ENCODE measurements around the gene TMEM132D.

Gene TMEM132D

DNA sequence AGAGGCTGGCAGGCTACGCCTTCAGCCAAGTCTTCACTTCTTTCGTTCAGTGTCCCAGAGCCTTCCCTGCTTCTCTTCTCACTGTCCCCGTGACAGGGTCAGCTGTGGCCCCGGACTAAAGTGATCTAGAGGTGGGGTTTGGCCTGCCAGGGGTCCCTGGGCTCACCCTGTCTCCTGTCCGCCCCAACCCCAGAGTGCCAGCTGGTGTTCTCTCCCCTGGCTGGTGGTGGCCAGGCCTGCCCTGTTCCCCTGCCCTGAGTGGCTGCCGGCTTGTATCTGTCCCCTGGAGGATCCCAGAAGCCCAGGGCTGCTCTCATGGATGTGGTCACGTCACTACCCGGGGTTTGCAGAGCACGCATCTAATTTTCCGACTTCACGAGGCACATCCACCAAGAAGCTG is 753.1 kb downstream of the TMEM132D start:
- no peaks in the 10 kb centered on the region for H3K27me3 ChIP-seq (ENCODE audit: control insufficient read depth in 1 of 2, insufficient read depth in 2 of 2, low read length in 2 of 2)
- no peak overlapping the region for H3K4me3 ChIP-seq (ENCODE audit: low read depth in 1 of 2, low read length in 2 of 2)
- no peaks in the 10 kb centered on the region for H3K4me1 ChIP-seq (ENCODE audit: control insufficient read depth in 1 of 2, insufficient read depth in 2 of 2, low read length in 2 of 2)
- H3K36me3 ChIP-seq (ENCODE audit: control insufficient read depth in 1 of 2, insufficient read depth in 2 of 2, low read length in 2 of 2) = no peaks in the 10 kb centered on the region
- H3K9me3 ChIP-seq (ENCODE audit: control insufficient read depth in 1 of 2, low read length in 2 of 2) = no peaks in the 10 kb centered on the region
- H3K27ac ChIP-seq (ENCODE audit: low read depth, low read length) = no peak overlapping the region
- H3K9ac ChIP-seq (ENCODE audit: low read depth in 1 of 2, low read length in 2 of 2) = no peak overlapping the region

DNA sequence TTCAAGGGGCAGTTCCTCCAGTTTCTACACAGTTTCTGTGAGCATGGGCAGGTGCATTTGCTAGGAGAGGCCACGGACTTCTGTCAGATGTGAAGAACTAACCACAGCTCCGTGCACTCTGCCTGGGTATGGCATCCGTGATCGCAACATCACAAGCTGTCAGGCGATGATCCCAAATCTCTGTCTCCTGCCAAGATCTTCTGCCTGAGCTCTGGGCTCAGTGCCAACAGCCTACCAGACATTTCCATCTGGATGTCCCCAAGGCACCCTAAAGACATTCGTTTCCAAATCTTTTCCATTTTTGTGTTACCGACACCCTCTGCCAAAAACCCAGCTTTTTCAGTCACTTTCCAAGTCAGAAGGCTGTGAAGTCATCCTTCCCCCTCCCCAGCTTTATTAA is 758.4 kb downstream of the TMEM132D start:
- H3K36me3 ChIP-seq (ENCODE audit: control insufficient read depth in 1 of 2, insufficient read depth in 2 of 2, low read length in 2 of 2) = no peaks in the 10 kb centered on the region
- H3K9me3 ChIP-seq (ENCODE audit: control insufficient read depth in 1 of 2, low read length in 2 of 2) = no peaks in the 10 kb centered on the region
- H3K4me3 ChIP-seq (ENCODE audit: low read depth in 1 of 2, low read length in 2 of 2) = no peak overlapping the region
- H3K4me1 ChIP-seq (ENCODE audit: control insufficient read depth in 1 of 2, insufficient read depth in 2 of 2, low read length in 2 of 2) = no peaks in the 10 kb centered on the region
- H3K27me3 ChIP-seq (ENCODE audit: control insufficient read depth in 1 of 2, insufficient read depth in 2 of 2, low read length in 2 of 2) = no peaks in the 10 kb centered on the region
- H3K9ac ChIP-seq (ENCODE audit: low read depth in 1 of 2, low read length in 2 of 2) = no peak overlapping the region
- no peak overlapping the region for H3K27ac ChIP-seq (ENCODE audit: low read depth, low read length)

DNA sequence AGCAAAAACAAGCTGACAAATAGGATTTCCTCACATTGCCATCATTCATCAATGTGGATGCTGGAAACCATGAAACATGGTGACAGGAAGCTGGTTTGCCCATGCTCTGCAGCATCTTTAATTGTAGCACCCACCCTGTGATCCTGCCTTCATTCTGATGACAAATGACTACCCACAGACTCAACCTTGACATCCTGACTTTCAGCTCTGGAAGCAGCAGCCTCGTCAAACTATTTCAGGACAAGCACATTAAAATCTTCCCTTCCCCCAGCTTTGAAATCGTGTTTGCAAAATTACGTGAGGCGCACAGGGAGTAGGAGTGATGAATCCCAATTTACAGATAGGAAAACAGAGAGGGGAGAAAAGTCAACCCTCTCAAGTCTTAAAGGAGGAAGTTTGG is 765.0 kb downstream of the TMEM132D start:
- H3K9me3 ChIP-seq (ENCODE audit: control insufficient read depth in 1 of 2, low read length in 2 of 2) = no peaks in the 10 kb centered on the region
- H3K36me3 ChIP-seq (ENCODE audit: control insufficient read depth in 1 of 2, insufficient read depth in 2 of 2, low read length in 2 of 2) = no peaks in the 10 kb centered on the region
- H3K27ac ChIP-seq (ENCODE audit: low read depth, low read length) = no peak overlapping the region
- no peak overlapping the region for H3K4me3 ChIP-seq (ENCODE audit: low read depth in 1 of 2, low read length in 2 of 2)
- H3K4me1 ChIP-seq (ENCODE audit: control insufficient read depth in 1 of 2, insufficient read depth in 2 of 2, low read length in 2 of 2) = no peaks in the 10 kb centered on the region
- no peak overlapping the region for H3K9ac ChIP-seq (ENCODE audit: low read depth in 1 of 2, low read length in 2 of 2)
- H3K27me3 ChIP-seq (ENCODE audit: control insufficient read depth in 1 of 2, insufficient read depth in 2 of 2, low read length in 2 of 2) = no peaks in the 10 kb centered on the region

DNA sequence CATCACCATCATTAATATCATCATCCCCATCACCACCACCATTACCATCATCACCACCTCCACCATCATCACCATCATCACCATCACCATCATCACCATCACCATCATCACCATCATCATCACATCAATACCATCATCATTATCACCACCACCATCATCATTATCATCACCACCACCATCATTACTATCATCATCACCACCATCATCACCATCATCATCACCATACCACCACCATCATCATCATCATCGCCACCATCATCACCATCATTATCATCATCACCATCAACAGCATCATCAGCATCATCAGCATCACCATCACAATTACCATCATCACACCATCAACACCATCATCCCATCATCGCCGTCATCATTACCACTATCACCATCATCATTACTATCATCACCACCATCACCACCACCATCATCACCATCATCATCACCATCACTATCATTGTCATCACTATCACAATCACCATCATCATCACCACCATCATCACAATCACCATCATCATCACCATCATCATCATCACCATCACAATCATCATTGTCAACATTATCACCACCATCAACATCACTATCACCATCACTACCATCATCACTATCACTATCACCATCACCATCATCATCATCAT is 767.0 kb downstream of the TMEM132D start:
- Histone ChIP-seq H3K4me1 (ENCODE audit: control insufficient read depth in 1 of 2, insufficient read depth in 2 of 2, low read length in 2 of 2) (no peaks in the 10 kb centered on the region), H3K9me3 (ENCODE audit: control insufficient read depth in 1 of 2, low read length in 2 of 2) (no peaks in the 10 kb centered on the region), H3K9ac (ENCODE audit: low read depth in 1 of 2, low read length in 2 of 2) (no peak overlapping the region), H3K4me3 (ENCODE audit: low read depth in 1 of 2, low read length in 2 of 2) (no peak overlapping the region), H3K27ac (ENCODE audit: low read depth, low read length) (no peak overlapping the region), H3K27me3 (ENCODE audit: control insufficient read depth in 1 of 2, insufficient read depth in 2 of 2, low read length in 2 of 2) (no peaks in the 10 kb centered on the region), H3K36me3 (ENCODE audit: control insufficient read depth in 1 of 2, insufficient read depth in 2 of 2, low read length in 2 of 2) (no peaks in the 10 kb centered on the region)

DNA sequence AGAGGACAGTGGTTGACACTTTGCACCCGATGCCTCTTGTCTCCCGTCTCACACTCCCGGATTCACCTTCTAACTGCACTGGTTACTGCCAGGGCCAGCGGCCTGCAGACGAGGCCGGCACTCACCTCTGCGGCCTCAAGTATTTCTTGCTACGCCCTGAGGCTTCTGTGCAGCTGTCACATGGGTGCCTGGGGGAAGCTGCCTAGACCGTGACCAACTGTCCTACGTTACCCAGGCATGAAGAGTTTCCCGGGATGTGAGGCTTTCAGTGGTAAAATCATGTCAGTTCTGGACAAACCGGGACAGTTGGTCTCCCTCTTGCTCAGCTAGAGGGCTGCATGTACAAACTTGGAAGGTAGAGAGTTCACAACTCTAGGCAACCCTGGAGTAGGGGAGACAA is 776.1 kb downstream of the TMEM132D start:
- Histone ChIP-seq H3K4me1 (ENCODE audit: control insufficient read depth in 1 of 2, insufficient read depth in 2 of 2, low read length in 2 of 2) (no peaks in the 10 kb centered on the region), H3K4me3 (ENCODE audit: low read depth in 1 of 2, low read length in 2 of 2) (no peak overlapping the region), H3K9me3 (ENCODE audit: control insufficient read depth in 1 of 2, low read length in 2 of 2) (no peaks in the 10 kb centered on the region), H3K27me3 (ENCODE audit: control insufficient read depth in 1 of 2, insufficient read depth in 2 of 2, low read length in 2 of 2) (no peaks in the 10 kb centered on the region), H3K36me3 (ENCODE audit: control insufficient read depth in 1 of 2, insufficient read depth in 2 of 2, low read length in 2 of 2) (no peaks in the 10 kb centered on the region), H3K9ac (ENCODE audit: low read depth in 1 of 2, low read length in 2 of 2) (no peak overlapping the region), H3K27ac (ENCODE audit: low read depth, low read length) (no peak overlapping the region)

- H3K4me1 ChIP-seq (ENCODE audit: control insufficient read depth in 1 of 2, insufficient read depth in 2 of 2, low read length in 2 of 2) = no peaks in the 10 kb centered on the region
- no peak overlapping the region for H3K9ac ChIP-seq (ENCODE audit: low read depth in 1 of 2, low read length in 2 of 2)
- H3K36me3 ChIP-seq (ENCODE audit: control insufficient read depth in 1 of 2, insufficient read depth in 2 of 2, low read length in 2 of 2) = no peaks in the 10 kb centered on the region
- H3K27ac ChIP-seq (ENCODE audit: low read depth, low read length) = no peak overlapping the region
- H3K27me3 ChIP-seq (ENCODE audit: control insufficient read depth in 1 of 2, insufficient read depth in 2 of 2, low read length in 2 of 2) = no peaks in the 10 kb centered on the region
- no peak overlapping the region for H3K4me3 ChIP-seq (ENCODE audit: low read depth in 1 of 2, low read length in 2 of 2)
- no peaks in the 10 kb centered on the region for H3K9me3 ChIP-seq (ENCODE audit: control insufficient read depth in 1 of 2, low read length in 2 of 2)
Observed at GRCh38 chr12:129127211-129127610, 776.6 kb downstream of the TMEM132D start.

DNA sequence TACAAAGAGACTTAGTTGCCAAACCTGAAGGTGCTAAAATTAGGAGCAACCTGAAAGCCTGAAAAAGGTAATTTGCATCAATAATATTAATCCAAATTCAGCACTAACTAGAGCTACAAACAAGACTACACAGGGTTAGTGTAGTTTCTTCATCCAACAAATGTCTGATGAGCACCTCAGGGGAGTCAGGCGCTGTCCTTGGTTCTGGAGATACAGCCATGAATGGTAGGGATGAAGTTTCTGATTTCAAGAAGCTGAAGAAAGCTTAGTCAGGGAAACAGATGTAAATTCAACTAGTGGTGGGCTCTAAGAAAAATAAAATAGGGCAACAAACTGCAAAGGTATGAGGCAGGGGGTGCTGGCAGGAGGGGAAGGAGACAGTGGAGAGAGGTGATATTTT is 784.3 kb downstream of the TMEM132D start:
- Histone ChIP-seq H3K9me3 (ENCODE audit: control insufficient read depth in 1 of 2, low read length in 2 of 2) (no peaks in the 10 kb centered on the region), H3K9ac (ENCODE audit: low read depth in 1 of 2, low read length in 2 of 2) (no peak overlapping the region), H3K4me3 (ENCODE audit: low read depth in 1 of 2, low read length in 2 of 2) (no peak overlapping the region), H3K27me3 (ENCODE audit: control insufficient read depth in 1 of 2, insufficient read depth in 2 of 2, low read length in 2 of 2) (no peaks in the 10 kb centered on the region), H3K27ac (ENCODE audit: low read depth, low read length) (no peak overlapping the region), H3K4me1 (ENCODE audit: control insufficient read depth in 1 of 2, insufficient read depth in 2 of 2, low read length in 2 of 2) (no peaks in the 10 kb centered on the region), H3K36me3 (ENCODE audit: control insufficient read depth in 1 of 2, insufficient read depth in 2 of 2, low read length in 2 of 2) (no peaks in the 10 kb centered on the region)

DNA sequence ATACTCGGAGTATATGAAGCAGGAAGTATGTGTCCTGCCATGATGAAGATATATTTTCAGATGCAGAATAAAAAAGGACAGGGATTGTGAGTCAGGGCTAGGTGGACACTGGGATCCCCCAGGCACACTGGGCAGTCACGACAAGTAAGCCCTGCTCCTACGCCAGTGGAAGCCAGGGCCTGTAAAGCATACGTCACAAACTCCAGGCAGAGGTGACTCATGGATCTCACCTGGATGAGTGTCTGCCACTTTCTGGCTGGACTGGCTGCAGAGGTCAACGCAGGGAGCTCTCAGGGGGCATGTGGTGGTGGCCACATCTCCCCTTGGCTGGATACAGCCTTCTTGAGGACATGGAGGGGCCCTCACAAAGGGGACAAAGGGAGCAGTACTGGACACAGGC is 788.3 kb downstream of the TMEM132D start:
- no peaks in the 10 kb centered on the region for H3K4me1 ChIP-seq (ENCODE audit: control insufficient read depth in 1 of 2, insufficient read depth in 2 of 2, low read length in 2 of 2)
- no peaks in the 10 kb centered on the region for H3K27me3 ChIP-seq (ENCODE audit: control insufficient read depth in 1 of 2, insufficient read depth in 2 of 2, low read length in 2 of 2)
- H3K4me3 ChIP-seq (ENCODE audit: low read depth in 1 of 2, low read length in 2 of 2) = no peak overlapping the region
- H3K36me3 ChIP-seq (ENCODE audit: control insufficient read depth in 1 of 2, insufficient read depth in 2 of 2, low read length in 2 of 2) = no peaks in the 10 kb centered on the region
- no peak overlapping the region for H3K27ac ChIP-seq (ENCODE audit: low read depth, low read length)
- no peaks in the 10 kb centered on the region for H3K9me3 ChIP-seq (ENCODE audit: control insufficient read depth in 1 of 2, low read length in 2 of 2)
- no peak overlapping the region for H3K9ac ChIP-seq (ENCODE audit: low read depth in 1 of 2, low read length in 2 of 2)

DNA sequence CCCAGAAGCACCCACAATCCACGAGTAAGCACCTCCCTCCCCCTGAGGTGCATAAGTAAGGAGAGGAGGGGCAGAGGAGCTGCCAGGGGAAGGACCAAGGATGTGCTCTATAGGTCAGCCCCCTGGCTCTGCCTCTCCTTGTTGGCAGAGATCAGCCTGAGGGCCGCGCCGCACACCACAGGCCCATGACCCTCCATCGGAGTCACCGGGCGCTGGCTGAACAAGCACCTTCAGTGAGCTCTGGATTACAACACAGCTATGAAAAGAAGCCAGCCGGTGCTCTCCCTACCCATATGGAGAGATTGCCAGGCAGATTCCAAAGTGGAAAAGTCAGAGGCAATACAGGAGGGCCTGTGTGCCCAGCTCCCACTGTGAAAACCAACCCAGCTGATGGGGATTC is 793.2 kb downstream of the TMEM132D start:
- Histone ChIP-seq H3K4me3 (ENCODE audit: low read depth in 1 of 2, low read length in 2 of 2) (no peak overlapping the region), H3K4me1 (ENCODE audit: control insufficient read depth in 1 of 2, insufficient read depth in 2 of 2, low read length in 2 of 2) (no peaks in the 10 kb centered on the region)

DNA sequence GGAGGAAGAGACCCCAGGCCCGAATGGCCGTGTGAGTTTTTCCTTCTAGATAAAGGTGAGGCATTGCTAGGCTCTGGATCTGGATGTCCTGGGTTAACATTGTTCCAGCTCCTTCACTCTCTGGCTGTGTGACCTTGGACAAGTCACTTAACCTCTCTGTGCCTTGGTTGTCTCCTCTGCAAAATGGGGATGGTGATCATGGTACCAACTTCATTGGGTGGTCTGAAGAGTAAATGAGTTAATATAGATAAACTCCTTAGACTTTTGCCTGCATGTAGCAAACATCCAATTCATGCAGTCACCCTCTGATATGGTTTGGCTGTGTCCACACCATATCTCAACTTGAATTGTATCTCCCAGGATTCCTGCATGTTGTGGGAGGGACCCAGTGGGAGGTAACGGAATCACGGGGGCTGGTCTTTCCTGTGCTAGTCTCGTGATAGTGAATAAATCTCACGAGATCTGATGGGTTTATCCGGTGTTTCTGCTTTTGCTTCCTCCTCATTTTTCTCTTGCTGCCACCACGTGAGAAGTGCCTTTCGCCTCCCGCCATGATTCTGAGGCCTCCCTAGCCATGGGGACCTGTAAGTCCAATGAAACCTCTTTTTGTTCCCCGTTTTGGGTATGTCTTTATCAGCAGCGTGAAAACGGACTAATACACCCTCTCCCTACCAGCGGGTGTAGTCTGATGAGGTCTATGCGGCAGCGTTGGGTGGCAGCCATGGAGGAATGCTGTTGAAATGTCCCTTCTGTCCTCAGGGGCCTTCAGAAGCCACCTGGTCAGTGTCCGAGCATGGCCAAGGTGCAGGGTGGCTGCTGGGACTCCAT is 794.4 kb downstream of the TMEM132D start:
- H3K36me3 ChIP-seq (ENCODE audit: control insufficient read depth in 1 of 2, insufficient read depth in 2 of 2, low read length in 2 of 2) = no peaks in the 10 kb centered on the region
- H3K4me3 ChIP-seq (ENCODE audit: low read depth in 1 of 2, low read length in 2 of 2) = no peak overlapping the region
- no peak overlapping the region for H3K9ac ChIP-seq (ENCODE audit: low read depth in 1 of 2, low read length in 2 of 2)
- H3K4me1 ChIP-seq (ENCODE audit: control insufficient read depth in 1 of 2, insufficient read depth in 2 of 2, low read length in 2 of 2) = no peaks in the 10 kb centered on the region
- H3K27ac ChIP-seq (ENCODE audit: low read depth, low read length) = no peak overlapping the region
- no peaks in the 10 kb centered on the region for H3K27me3 ChIP-seq (ENCODE audit: control insufficient read depth in 1 of 2, insufficient read depth in 2 of 2, low read length in 2 of 2)
- H3K9me3 ChIP-seq (ENCODE audit: control insufficient read depth in 1 of 2, low read length in 2 of 2) = peaks cover 0 to 6% of the 10 kb centered on the region in 2 donors

More for the DNA sequence above, 793.2 kb downstream of the TMEM132D start:
- no peak overlapping the region for H3K27ac ChIP-seq (ENCODE audit: low read depth, low read length)
- H3K36me3 ChIP-seq (ENCODE audit: control insufficient read depth in 1 of 2, insufficient read depth in 2 of 2, low read length in 2 of 2) = no peaks in the 10 kb centered on the region
- peaks cover 0 to 6% of the 10 kb centered on the region in 2 donors for H3K9me3 ChIP-seq (ENCODE audit: control insufficient read depth in 1 of 2, low read length in 2 of 2)
- no peak overlapping the region for H3K9ac ChIP-seq (ENCODE audit: low read depth in 1 of 2, low read length in 2 of 2)
- H3K27me3 ChIP-seq (ENCODE audit: control insufficient read depth in 1 of 2, insufficient read depth in 2 of 2, low read length in 2 of 2) = no peaks in the 10 kb centered on the region
